ENCODE data around the gene S100A9. TPM values are rescaled to one million over a fixed set of nuclear protein-coding genes. Genes with fewer than 3 reads are reported as not detected.

S100A9 gene
- total RNA-seq, 1 experiment from 2014 or later: 126 TPM

DNA sequence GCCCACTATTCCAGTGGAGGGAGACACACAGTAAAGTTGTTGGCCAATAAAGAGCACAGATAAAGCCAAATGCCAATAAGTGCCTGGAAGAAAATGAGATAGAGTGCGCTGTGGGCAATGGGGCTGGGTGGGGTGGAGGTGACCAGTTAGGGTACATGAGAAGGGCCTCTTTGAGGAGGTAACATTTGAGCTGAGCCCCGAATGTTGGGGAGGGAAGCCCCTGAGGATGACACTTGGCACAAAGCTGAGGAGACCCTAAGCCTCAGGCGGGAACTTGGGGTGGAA is 979 bp downstream of the S100A9 start:
- Mint-ChIP-seq H3K27me3 (ENCODE audit: insufficient read depth, unreplicated experiment) (no peaks in the 10 kb centered on the region), H3K4me1 (ENCODE audit: insufficient read depth, unreplicated experiment) (peaks cover 56% of the 10 kb centered on the region), H3K36me3 (ENCODE audit: insufficient read depth, unreplicated experiment) (peaks cover 8% of the 10 kb centered on the region), H3K9me3 (ENCODE audit: unreplicated experiment) (no peaks in the 10 kb centered on the region), H3K27ac (ENCODE audit: low read depth, unreplicated experiment) (no peak overlapping the region), H3K4me3 (ENCODE audit: unreplicated experiment) (peak overlapping the region; percentile 69)
- ChIA-PET CTCF (interaction anchor here (0.6 to 28.2 kb wide), 13 partner anchors 7 to 210 kb away, joined by 3 to 1438 read pairs (median 6); partner anchors contain the start of genes PGLYRP4 and S100A12), POLR2A (interaction anchor here (0.6 to 2.6 kb wide), 14 partner anchors 10 to 636 kb away, joined by 3 to 24 read pairs (median 6); partner anchors contain the start of genes PGLYRP4, S100A12 and S100A8)
- TF ChIP-seq, protein P1, sequence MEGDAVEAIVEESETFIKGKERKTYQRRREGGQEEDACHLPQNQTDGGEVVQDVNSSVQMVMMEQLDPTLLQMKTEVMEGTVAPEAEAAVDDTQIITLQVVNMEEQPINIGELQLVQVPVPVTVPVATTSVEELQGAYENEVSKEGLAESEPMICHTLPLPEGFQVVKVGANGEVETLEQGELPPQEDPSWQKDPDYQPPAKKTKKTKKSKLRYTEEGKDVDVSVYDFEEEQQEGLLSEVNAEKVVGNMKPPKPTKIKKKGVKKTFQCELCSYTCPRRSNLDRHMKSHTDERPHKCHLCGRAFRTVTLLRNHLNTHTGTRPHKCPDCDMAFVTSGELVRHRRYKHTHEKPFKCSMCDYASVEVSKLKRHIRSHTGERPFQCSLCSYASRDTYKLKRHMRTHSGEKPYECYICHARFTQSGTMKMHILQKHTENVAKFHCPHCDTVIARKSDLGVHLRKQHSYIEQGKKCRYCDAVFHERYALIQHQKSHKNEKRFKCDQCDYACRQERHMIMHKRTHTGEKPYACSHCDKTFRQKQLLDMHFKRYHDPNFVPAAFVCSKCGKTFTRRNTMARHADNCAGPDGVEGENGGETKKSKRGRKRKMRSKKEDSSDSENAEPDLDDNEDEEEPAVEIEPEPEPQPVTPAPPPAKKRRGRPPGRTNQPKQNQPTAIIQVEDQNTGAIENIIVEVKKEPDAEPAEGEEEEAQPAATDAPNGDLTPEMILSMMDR (IDR thresholded peaks at IDR 0.05; ENCODE audit: unreplicated experiment): no peak
- DNase-seq (ENCODE audit: unreplicated experiment): no peak
- intact Hi-C loops (cut with micrococcal nuclease): no loop called here
- no TSS peak for BruUV-seq (replicated peaks)

GRCh38 chr1:153359241-153359640 is 1.6 kb downstream of the S100A9 start:
- H3K36me3 Mint-ChIP-seq (ENCODE audit: insufficient read depth, unreplicated experiment): peaks cover 8% of the 10 kb centered on the region
- no peak overlapping the region for H3K27ac Mint-ChIP-seq (ENCODE audit: low read depth, unreplicated experiment)
- no peak overlapping the region for H3K4me3 Mint-ChIP-seq (ENCODE audit: unreplicated experiment)
- DNase-seq (ENCODE audit: unreplicated experiment): no peak
- CTCF ChIA-PET: interaction anchor here (0.7 to 28.2 kb wide), 8 partner anchors 7 to 797 kb away, joined by 3 to 1438 read pairs (median 8); partner anchors contain the start of gene PGLYRP4
- H3K9me3 Mint-ChIP-seq (ENCODE audit: unreplicated experiment): no peaks in the 10 kb centered on the region
- H3K27me3 Mint-ChIP-seq (ENCODE audit: insufficient read depth, unreplicated experiment): no peaks in the 10 kb centered on the region
- H3K4me1 Mint-ChIP-seq (ENCODE audit: insufficient read depth, unreplicated experiment): peaks cover 59% of the 10 kb centered on the region
- TF ChIP-seq, protein P1 (IDR thresholded peaks at IDR 0.05; ENCODE audit: unreplicated experiment): no peak
- no TSS peak for BruUV-seq (replicated peaks)
- intact Hi-C loops (cut with micrococcal nuclease): no loop called here
- POLR2A ChIA-PET: interaction anchor here (1.2 to 1.3 kb wide), 2 partner anchors 9 to 26 kb away, joined by 3 read pairs; no protein-coding TSS in a partner anchor

- no peak overlapping the region for H3K4me3 Mint-ChIP-seq (ENCODE audit: unreplicated experiment)
- DNase-seq (ENCODE audit: unreplicated experiment): no peak
- ChIA-PET POLR2A (interaction anchor here (0.6 to 1.2 kb wide), 2 partner anchors 25 to 35 kb away, joined by 3 read pairs; no protein-coding TSS in a partner anchor), CTCF (interaction anchor here (28.2 kb wide), 1 partner anchor 136 kb away, joined by 1438 read pairs; no protein-coding TSS in a partner anchor)
- no TSS peak for BruUV-seq (replicated peaks)
- H3K27me3 Mint-ChIP-seq (ENCODE audit: insufficient read depth, unreplicated experiment): no peaks in the 10 kb centered on the region
- intact Hi-C loops (cut with micrococcal nuclease): no loop called here
- H3K36me3 Mint-ChIP-seq (ENCODE audit: insufficient read depth, unreplicated experiment): peaks cover 8% of the 10 kb centered on the region
- H3K27ac Mint-ChIP-seq (ENCODE audit: low read depth, unreplicated experiment): no peak overlapping the region
- peaks cover 68% of the 10 kb centered on the region for H3K4me1 Mint-ChIP-seq (ENCODE audit: insufficient read depth, unreplicated experiment)
- no peaks in the 10 kb centered on the region for H3K9me3 Mint-ChIP-seq (ENCODE audit: unreplicated experiment)
- TF ChIP-seq, protein P1 (IDR thresholded peaks at IDR 0.05; ENCODE audit: unreplicated experiment): no peak
Observed at GRCh38 chr1:153360190-153360589, 2.5 kb downstream of the S100A9 start.

DNA sequence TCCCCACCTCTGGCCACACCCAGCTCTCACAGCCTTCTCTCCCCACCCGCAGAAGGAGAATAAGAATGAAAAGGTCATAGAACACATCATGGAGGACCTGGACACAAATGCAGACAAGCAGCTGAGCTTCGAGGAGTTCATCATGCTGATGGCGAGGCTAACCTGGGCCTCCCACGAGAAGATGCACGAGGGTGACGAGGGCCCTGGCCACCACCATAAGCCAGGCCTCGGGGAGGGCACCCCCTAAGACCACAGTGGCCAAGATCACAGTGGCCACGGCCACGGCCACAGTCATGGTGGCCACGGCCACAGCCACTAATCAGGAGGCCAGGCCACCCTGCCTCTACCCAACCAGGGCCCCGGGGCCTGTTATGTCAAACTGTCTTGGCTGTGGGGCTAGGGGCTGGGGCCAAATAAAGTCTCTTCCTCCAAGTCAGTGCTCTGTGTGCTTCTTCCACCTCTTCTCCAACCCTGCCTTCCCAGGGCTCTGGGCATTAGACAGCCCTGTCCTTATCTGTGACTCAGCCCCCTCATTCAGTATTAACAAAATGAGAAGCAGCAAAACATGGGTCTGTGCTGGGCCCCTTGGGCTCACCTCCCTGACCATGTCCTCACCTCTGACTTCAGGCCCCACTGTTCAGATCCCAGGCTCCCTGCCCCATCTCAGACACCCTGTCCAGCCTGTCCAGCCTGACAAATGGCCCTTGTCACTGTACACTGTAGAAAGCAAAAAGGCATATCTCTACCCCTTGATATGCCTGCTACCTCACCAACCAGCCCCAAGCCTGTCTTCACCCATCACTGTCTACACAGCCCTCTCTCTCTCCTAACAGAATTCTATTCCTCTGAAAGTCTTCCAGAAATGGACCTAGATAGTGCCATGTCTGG is 3.2 kb downstream of the S100A9 start:
- DNase-seq (ENCODE audit: unreplicated experiment): no peak
- H3K4me1 Mint-ChIP-seq (ENCODE audit: insufficient read depth, unreplicated experiment): peaks cover 75% of the 10 kb centered on the region
- ChIA-PET CTCF (interaction anchor here (0.5 to 28.2 kb wide), 4 partner anchors 8 to 211 kb away, joined by 3 to 1438 read pairs (median 28); no protein-coding TSS in a partner anchor), POLR2A (interaction anchor here (1.2 to 1.4 kb wide), 2 partner anchors 15 to 24 kb away, joined by 3 to 6 read pairs; partner anchors contain the start of gene S100A12)
- H3K9me3 Mint-ChIP-seq (ENCODE audit: unreplicated experiment): no peaks in the 10 kb centered on the region
- no peaks in the 10 kb centered on the region for H3K27me3 Mint-ChIP-seq (ENCODE audit: insufficient read depth, unreplicated experiment)
- intact Hi-C loops (cut with micrococcal nuclease): no loop called here
- BruUV-seq (replicated peaks): no TSS peak
- H3K27ac Mint-ChIP-seq (ENCODE audit: low read depth, unreplicated experiment): no peak overlapping the region
- TF ChIP-seq, protein P1 (IDR thresholded peaks at IDR 0.05; ENCODE audit: unreplicated experiment): no peak
- no peak overlapping the region for H3K4me3 Mint-ChIP-seq (ENCODE audit: unreplicated experiment)
- peaks cover 10% of the 10 kb centered on the region for H3K36me3 Mint-ChIP-seq (ENCODE audit: insufficient read depth, unreplicated experiment)

All from MCF 10A (cell line).